GM12891 (cell line): Measurements from ENCODE around the gene ANKRD34A.

Source experiments
- PAX5 ChIP-seq: IDR thresholded peaks from 2 replicates; pipeline ENCODE4 v1.6.1; 2011; ENCODE audit warnings: low read length, moderate library complexity, mild to moderate bottlenecking; ENCODE audit not compliant: insufficient read depth, severe bottlenecking
- POLR2A ChIP-seq: IDR thresholded peaks from 2 replicates; pipeline ENCODE4 v1.6.1; 2011; ENCODE audit warnings: low read depth, low read length, control low read depth
- POLR2AphosphoS5 ChIP-seq: IDR thresholded peaks from 2 replicates; pipeline ENCODE4 v1.6.1; 2011; ENCODE audit warnings: low read depth, low read length, control low read depth
- TAF1 ChIP-seq: IDR thresholded peaks from 2 replicates; pipeline ENCODE4 v1.6.1; 2011; ENCODE audit warnings: low read depth, low read length, control low read depth

DNA sequence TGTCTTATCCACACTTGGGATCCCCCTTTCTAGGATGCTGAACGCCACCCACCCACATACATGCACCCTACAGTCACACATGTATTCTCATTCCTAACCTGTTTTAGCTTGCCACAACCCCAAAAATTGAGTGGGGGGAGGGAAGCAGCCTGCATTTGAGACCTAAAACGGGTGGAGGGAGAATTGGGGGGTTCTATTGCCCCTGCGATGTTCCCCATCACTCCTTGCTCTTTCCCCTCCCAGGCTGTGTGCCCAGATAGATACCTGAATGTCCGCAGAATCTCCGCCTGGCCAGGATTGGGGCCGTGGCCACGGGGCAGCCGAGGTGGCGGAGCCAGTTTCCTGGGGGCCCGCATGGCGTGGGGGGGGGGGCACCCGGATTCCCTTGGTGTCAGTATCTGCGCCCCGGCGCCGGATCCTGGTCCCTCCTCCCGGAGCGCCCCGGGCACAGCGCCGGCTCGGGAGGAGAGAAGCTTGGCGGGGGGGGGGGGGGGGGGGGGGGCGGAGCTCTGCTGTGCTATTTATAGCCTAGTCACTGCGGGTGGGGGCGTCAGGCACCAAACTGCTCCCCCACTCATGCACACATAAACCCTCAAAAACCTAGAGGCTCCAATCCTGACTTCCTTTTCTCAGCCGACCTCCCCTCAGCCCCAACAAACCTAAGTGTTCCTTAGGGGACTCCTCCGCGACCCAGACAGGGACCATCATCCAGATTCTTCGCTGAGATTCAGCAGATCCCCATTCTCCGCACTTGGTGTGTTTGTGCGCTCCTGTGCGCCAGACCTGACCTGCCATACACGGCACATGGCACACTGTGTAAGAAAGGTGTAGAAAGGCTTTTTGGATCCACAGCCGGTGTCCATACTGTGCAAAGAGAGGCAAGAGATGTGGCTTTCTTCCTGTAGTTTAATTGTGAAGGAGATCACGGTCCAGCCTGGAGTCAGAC, 1.9 kb downstream of the ANKRD34A start:
- TF ChIP-seq POLR2A (no peak), TAF1 (no peak), POLR2AphosphoS5 (no peak), PAX5 (no peak)
